ENCODE results near the gene LBHD2.
"Not testable (repeated sequence)": the region's sequence is repeated elsewhere in the genome, so short reads cannot be mapped to it uniquely, and the experiment has no call there.

LBHD2 gene

DNA sequence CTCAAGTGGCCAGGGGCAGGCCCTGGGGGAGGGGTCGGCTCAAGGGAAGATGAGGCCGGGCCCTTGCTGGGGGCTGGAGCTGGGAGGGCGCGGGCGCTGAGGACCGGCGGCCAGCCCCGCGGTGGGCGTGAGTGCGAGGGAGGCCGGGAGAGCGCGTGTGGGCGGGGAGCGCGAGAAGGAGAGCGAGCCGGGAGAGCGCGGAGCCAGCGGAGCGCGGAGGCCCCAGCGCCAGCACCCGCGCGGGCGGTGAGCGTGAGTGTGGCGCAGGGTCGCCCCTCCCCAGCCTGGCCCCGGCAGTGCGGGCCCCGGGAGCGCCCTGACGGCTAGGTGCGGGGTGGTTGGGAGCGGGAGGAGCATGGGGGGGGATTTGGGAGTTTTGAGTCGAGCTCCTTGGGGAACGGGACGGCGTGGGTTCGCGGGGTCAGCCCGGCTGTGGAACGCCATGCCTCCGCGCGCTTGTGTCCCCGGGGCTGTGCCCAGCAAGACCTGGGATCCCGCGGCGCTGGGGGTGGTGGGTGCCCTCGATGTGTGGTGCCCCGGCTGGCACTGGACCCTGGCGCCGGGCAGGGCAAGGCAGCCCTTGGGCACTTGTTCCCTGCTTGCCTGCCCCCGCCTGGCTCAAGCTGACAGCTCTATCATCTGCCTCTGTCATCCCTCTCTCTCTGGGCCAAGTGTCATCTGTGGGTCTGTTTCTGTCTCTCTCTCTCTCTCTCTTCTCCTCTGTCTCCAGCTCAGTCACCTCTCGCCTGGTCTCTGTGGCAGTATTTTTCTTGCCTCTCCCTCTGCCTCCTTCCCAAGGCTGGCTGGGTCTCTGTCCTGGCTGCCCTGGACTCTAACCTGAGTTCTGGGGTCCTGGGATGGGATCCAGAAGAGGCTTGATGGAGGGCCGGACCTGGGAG lies at the start of gene LBHD2:
Gene LBHD2, plus strand, starts transcription at position 190 of the 899 bp plus-strand sequence. CDS start 1,803 bp downstream, outside the sequence.
- no peak within 1 kb of the TSS for H3K4me2 ChIP-seq
- no peaks in the 10 kb centered on the region for H3K36me3 ChIP-seq (ENCODE audit: insufficient read depth)
- no peak within 1 kb of the TSS for H2AFZ ChIP-seq (ENCODE audit: low read depth)
- H3K4me1 ChIP-seq (ENCODE audit: low read depth, poor library complexity, severe bottlenecking), result no peaks in the 10 kb centered on the region
- TF ChIP-seq, protein P1, sequence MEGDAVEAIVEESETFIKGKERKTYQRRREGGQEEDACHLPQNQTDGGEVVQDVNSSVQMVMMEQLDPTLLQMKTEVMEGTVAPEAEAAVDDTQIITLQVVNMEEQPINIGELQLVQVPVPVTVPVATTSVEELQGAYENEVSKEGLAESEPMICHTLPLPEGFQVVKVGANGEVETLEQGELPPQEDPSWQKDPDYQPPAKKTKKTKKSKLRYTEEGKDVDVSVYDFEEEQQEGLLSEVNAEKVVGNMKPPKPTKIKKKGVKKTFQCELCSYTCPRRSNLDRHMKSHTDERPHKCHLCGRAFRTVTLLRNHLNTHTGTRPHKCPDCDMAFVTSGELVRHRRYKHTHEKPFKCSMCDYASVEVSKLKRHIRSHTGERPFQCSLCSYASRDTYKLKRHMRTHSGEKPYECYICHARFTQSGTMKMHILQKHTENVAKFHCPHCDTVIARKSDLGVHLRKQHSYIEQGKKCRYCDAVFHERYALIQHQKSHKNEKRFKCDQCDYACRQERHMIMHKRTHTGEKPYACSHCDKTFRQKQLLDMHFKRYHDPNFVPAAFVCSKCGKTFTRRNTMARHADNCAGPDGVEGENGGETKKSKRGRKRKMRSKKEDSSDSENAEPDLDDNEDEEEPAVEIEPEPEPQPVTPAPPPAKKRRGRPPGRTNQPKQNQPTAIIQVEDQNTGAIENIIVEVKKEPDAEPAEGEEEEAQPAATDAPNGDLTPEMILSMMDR (conservative IDR thresholded peaks at IDR 0.05; ENCODE audit: low read depth, low read length), result no peak
- no peaks in the 10 kb centered on the region for H4K20me1 ChIP-seq (ENCODE audit: insufficient read depth)
- H3K9ac ChIP-seq, result no peak within 1 kb of the TSS
- no peaks in the 10 kb centered on the region for H3K27me3 ChIP-seq (ENCODE audit: insufficient read depth, low read depth)
- no peak within 1 kb of the TSS for H3K4me3 ChIP-seq (IDR thresholded peaks at IDR 0.05; ENCODE audit: insufficient read depth, low read depth, low read length)
- H3K79me2 ChIP-seq (ENCODE audit: insufficient read depth, low read depth), result no peaks in the 10 kb centered on the region
- no peak within 1 kb of the TSS for H3K27ac ChIP-seq

DNA sequence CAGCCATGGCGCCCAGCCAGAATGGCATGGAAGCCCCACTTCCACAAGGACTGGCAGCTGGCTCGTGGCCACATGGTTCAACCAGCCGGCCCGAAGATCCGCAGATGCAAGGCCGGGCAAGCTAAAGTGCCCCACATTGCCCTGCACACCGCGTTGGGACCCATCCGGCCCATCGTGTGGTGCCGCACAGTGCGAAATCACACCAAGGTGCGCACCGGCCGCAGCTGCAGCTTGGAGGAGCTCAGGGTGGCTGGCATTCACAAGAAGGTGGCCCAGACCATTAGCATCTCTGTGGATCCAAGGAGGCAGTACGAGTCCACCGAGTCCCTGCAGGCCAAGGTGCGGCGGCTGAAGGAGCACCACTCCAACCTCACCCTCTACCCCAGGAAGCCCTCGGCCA lies 42.5 kb upstream of the LBHD2 start:
- Histone ChIP-seq H3K36me3 (ENCODE audit: insufficient read depth) (no peaks in the 10 kb centered on the region), H4K20me1 (ENCODE audit: insufficient read depth) (no peaks in the 10 kb centered on the region), H3K9ac (no peak overlapping the region), H3K4me2 (no peak overlapping the region), H2AFZ (ENCODE audit: low read depth) (no peak overlapping the region), H3K27me3 (ENCODE audit: insufficient read depth, low read depth) (no peaks in the 10 kb centered on the region), H3K4me3 (IDR thresholded peaks at IDR 0.05; ENCODE audit: insufficient read depth, low read depth, low read length) (no peak overlapping the region), H3K79me2 (ENCODE audit: insufficient read depth, low read depth) (no peaks in the 10 kb centered on the region), H3K27ac (no peak overlapping the region), H3K4me1 (ENCODE audit: low read depth, poor library complexity, severe bottlenecking) (no peaks in the 10 kb centered on the region)
- TF ChIP-seq, protein P1 (conservative IDR thresholded peaks at IDR 0.05; ENCODE audit: low read depth, low read length), result no peak

DNA sequence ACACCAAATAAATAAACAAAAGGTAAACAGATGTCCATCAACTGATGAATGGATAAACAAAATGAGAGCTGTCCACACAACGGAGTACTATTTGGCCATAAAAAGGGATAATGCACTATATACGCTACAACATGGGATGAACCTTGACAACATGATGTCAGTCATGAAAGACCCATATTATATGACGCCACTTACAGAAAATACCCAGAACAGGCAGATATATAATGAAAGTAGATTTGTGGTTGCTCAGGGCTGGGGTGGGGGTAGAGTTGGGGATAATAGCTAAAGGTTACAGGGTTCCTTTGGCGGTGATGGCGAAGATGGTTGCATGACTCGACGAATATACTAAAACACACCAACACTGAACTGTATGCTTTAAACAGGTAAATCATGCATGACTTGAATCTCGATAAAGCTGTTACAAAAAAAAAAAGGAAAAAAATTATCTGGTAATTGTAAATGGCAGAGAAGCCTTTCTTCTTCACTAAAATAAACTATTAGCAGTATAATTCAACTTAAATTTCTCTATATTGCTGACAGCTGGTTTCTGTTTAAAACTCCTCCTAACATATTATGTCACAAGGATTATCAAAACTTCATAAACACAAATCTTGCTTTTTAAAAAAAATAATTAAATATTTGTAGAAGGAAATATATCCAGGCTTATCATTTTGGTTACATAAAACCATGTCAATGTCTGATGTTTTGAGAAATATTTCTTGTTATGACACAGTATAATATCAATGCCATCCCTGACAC lies 40.6 kb upstream of the LBHD2 start:
- Histone ChIP-seq H3K27ac (no peak overlapping the region), H3K4me2 (no peak overlapping the region), H2AFZ (ENCODE audit: low read depth) (no peak overlapping the region), H3K9ac (no peak overlapping the region), H3K36me3 (ENCODE audit: insufficient read depth) (no peaks in the 10 kb centered on the region), H3K27me3 (ENCODE audit: insufficient read depth, low read depth) (no peaks in the 10 kb centered on the region), H3K4me3 (IDR thresholded peaks at IDR 0.05; ENCODE audit: insufficient read depth, low read depth, low read length) (no peak overlapping the region), H4K20me1 (ENCODE audit: insufficient read depth) (no peaks in the 10 kb centered on the region), H3K79me2 (ENCODE audit: insufficient read depth, low read depth) (no peaks in the 10 kb centered on the region), H3K4me1 (ENCODE audit: low read depth, poor library complexity, severe bottlenecking) (no peaks in the 10 kb centered on the region)
- TF ChIP-seq, protein P1 (conservative IDR thresholded peaks at IDR 0.05; ENCODE audit: low read depth, low read length), result no peak

DNA sequence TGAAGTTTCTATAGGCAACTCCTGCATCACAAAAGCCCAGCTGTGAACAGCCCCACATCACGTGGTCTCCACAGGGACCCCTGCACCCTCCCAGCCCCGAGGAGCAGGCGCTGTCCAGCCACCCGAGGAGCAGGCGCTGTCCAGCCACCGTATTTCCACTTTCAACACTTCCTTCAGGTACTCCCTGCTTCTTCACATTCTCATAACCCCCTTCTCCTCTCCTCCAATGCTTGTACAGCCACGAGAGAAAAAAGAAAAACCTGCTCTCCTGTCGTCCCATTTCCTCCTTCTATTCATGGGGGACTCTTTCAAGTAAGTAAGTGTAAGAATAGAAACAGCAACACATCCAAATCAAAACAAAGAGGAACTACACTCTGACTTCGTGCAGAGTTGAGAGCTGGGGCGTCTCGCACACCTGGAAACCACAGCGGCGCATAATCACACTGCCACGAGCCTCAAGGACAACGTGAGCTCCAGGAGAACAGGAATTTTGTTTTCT lies 38.6 kb upstream of the LBHD2 start:
- H3K4me2 ChIP-seq, result no peak overlapping the region
- no peak overlapping the region for H3K4me3 ChIP-seq (IDR thresholded peaks at IDR 0.05; ENCODE audit: insufficient read depth, low read depth, low read length)
- no peaks in the 10 kb centered on the region for H3K4me1 ChIP-seq (ENCODE audit: low read depth, poor library complexity, severe bottlenecking)
- H3K36me3 ChIP-seq (ENCODE audit: insufficient read depth), result no peaks in the 10 kb centered on the region
- H3K79me2 ChIP-seq (ENCODE audit: insufficient read depth, low read depth), result no peaks in the 10 kb centered on the region
- H4K20me1 ChIP-seq (ENCODE audit: insufficient read depth), result no peaks in the 10 kb centered on the region
- H3K27me3 ChIP-seq (ENCODE audit: insufficient read depth, low read depth), result no peaks in the 10 kb centered on the region
- no peak overlapping the region for H3K27ac ChIP-seq
- TF ChIP-seq, protein P1 (conservative IDR thresholded peaks at IDR 0.05; ENCODE audit: low read depth, low read length), result no peak
- no peak overlapping the region for H3K9ac ChIP-seq
- H2AFZ ChIP-seq (ENCODE audit: low read depth), result no peak overlapping the region

DNA sequence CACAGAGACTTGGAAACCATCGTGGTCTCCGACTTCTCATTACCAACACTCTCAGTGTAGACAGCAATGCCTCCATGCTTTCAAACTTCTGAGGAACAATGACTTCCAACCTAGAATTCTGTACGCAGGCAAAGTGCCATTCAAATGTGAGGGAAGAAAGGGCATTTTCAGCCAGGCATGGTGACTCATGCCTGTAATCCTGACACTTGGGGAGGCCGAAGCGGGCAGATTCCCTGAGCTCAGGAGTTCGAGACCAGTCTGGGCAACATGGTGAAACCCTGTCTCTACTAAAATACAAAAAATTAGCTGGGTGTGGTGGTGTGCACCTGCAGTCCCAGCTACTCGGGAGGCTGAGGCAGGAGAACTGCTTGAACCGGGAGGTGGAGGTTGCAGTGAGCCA lies 36.6 kb upstream of the LBHD2 start:
- H3K4me2 ChIP-seq; H3K36me3 ChIP-seq (ENCODE audit: insufficient read depth); H3K4me3 ChIP-seq (IDR thresholded peaks at IDR 0.05; ENCODE audit: insufficient read depth, low read depth, low read length); H3K9ac ChIP-seq; H3K27ac ChIP-seq; H3K4me1 ChIP-seq (ENCODE audit: low read depth, poor library complexity, severe bottlenecking); H3K79me2 ChIP-seq (ENCODE audit: insufficient read depth, low read depth); H2AFZ ChIP-seq (ENCODE audit: low read depth); H3K27me3 ChIP-seq (ENCODE audit: insufficient read depth, low read depth); H4K20me1 ChIP-seq (ENCODE audit: insufficient read depth): not testable (repeated sequence)

Measured in KMS-11 (cell line).